ENCODE measurements around the gene LRRK2.
"Not testable (repeated sequence)": the region's sequence is repeated elsewhere in the genome, so short reads cannot be mapped to it uniquely, and the experiment has no call there.

Gene LRRK2

DNA sequence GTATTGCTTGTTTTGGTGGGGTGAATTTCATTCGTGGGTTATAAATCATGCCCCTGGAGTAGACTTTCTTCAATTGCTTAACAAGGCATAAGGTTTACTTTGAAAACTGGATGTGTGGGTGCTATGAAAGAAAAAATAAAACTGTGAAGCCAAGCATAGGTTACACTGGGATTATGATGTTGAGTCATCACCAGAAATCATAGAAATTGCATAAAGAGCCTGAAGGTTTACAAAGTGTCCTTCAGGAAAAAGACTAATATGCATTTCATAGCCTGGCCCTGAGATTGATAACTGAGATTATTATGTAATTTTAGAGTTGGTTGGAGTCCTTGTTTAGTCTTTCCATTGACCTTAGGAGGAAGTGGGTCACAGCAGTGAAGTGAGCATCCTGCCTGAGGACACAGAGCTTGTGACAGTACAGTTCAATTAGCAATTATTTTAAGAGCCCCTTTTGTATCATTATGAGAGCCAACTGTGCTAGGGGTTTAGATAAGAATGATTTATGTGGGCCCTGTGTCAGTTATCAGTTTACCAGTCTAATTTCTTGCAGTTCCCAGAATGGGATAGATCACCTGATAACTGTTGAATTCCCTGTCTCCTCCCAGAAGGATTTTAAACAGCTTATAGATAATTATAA is 13.6 kb downstream of the LRRK2 start:
- H3K27ac ChIP-seq (ENCODE audit: poor library complexity, severe bottlenecking), result no peak overlapping the region
- H3K4me3 ChIP-seq (ENCODE audit: severe bottlenecking), result no peak overlapping the region
- TF ChIP-seq, protein P1, sequence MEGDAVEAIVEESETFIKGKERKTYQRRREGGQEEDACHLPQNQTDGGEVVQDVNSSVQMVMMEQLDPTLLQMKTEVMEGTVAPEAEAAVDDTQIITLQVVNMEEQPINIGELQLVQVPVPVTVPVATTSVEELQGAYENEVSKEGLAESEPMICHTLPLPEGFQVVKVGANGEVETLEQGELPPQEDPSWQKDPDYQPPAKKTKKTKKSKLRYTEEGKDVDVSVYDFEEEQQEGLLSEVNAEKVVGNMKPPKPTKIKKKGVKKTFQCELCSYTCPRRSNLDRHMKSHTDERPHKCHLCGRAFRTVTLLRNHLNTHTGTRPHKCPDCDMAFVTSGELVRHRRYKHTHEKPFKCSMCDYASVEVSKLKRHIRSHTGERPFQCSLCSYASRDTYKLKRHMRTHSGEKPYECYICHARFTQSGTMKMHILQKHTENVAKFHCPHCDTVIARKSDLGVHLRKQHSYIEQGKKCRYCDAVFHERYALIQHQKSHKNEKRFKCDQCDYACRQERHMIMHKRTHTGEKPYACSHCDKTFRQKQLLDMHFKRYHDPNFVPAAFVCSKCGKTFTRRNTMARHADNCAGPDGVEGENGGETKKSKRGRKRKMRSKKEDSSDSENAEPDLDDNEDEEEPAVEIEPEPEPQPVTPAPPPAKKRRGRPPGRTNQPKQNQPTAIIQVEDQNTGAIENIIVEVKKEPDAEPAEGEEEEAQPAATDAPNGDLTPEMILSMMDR (IDR thresholded peaks at IDR 0.05; ENCODE audit: poor library complexity, severe bottlenecking), result no peak
- no peaks in the 10 kb centered on the region for H3K9me3 ChIP-seq (ENCODE audit: severe bottlenecking)
- ATAC-seq (ENCODE audit: low read depth), result no peak; the same call in 2 of the 3 replicates
- no peaks in the 10 kb centered on the region for H3K27me3 ChIP-seq (ENCODE audit: insufficient read depth, poor library complexity, severe bottlenecking)
- no peaks in the 10 kb centered on the region for H3K4me1 ChIP-seq (ENCODE audit: insufficient read depth, poor library complexity, severe bottlenecking)
- DNase-seq (ENCODE audit: low spot score), result no peak
- no peaks in the 10 kb centered on the region for H3K36me3 ChIP-seq (ENCODE audit: low read depth)

DNA sequence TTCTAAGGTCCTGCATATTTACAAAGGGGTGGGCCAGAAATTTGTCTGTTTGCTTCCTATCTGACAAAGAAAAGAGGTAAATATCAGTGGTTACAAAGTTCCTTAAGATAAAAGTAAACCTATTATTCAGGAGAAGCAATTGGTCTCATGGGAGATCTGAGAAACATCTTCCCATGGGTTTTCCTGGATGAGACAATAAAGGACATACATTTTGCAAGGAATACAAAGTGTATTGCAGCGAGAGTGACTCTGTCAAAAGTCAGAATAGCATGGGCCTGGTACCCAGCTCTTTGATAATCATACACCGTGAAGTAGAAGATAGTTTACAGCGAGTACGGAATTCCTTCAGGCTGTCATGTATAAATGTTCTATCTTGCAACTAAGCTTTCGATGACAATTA is 14.2 kb downstream of the LRRK2 start:
- no peaks in the 10 kb centered on the region for H3K36me3 ChIP-seq (ENCODE audit: low read depth)
- H3K27me3 ChIP-seq (ENCODE audit: insufficient read depth, poor library complexity, severe bottlenecking), result no peaks in the 10 kb centered on the region
- H3K27ac ChIP-seq (ENCODE audit: poor library complexity, severe bottlenecking), result no peak overlapping the region
- TF ChIP-seq, protein P1 (IDR thresholded peaks at IDR 0.05; ENCODE audit: poor library complexity, severe bottlenecking), result no peak
- H3K4me1 ChIP-seq (ENCODE audit: insufficient read depth, poor library complexity, severe bottlenecking), result no peaks in the 10 kb centered on the region
- ATAC-seq (ENCODE audit: low read depth) (no peak), DNase-seq (ENCODE audit: low spot score) (no peak)
- no peaks in the 10 kb centered on the region for H3K9me3 ChIP-seq (ENCODE audit: severe bottlenecking)
- no peak overlapping the region for H3K4me3 ChIP-seq (ENCODE audit: severe bottlenecking)

DNA sequence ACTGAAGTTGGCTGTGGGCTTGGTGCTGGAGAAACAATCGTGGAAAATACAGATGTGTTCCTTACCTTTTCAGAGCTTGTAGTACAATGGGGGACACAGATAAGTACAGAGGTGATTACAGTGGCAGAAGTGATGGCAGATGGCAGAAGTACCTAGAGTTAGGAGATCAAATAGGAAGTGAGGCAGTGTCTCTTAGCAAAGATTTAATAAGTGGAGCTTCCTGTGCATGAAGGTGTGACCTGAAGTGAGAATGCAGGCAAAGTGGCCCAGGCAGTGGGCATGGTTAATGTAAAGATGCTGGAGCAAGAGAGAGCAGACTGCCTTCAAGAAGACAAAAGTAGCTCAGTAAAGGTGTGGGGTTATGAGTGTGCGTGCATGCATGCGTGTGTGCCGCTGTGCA is 16.0 kb downstream of the LRRK2 start:
- H3K4me1 ChIP-seq (ENCODE audit: insufficient read depth, poor library complexity, severe bottlenecking), result no peaks in the 10 kb centered on the region
- H3K27me3 ChIP-seq (ENCODE audit: insufficient read depth, poor library complexity, severe bottlenecking), result no peaks in the 10 kb centered on the region
- no peaks in the 10 kb centered on the region for H3K9me3 ChIP-seq (ENCODE audit: severe bottlenecking)
- no peak for DNase-seq (ENCODE audit: low spot score)
- ATAC-seq (ENCODE audit: low read depth), result no peak
- H3K36me3 ChIP-seq (ENCODE audit: low read depth), result no peaks in the 10 kb centered on the region
- no peak overlapping the region for H3K4me3 ChIP-seq (ENCODE audit: severe bottlenecking)
- no peak overlapping the region for H3K27ac ChIP-seq (ENCODE audit: poor library complexity, severe bottlenecking)
- TF ChIP-seq, protein P1 (IDR thresholded peaks at IDR 0.05; ENCODE audit: poor library complexity, severe bottlenecking), result no peak

DNA sequence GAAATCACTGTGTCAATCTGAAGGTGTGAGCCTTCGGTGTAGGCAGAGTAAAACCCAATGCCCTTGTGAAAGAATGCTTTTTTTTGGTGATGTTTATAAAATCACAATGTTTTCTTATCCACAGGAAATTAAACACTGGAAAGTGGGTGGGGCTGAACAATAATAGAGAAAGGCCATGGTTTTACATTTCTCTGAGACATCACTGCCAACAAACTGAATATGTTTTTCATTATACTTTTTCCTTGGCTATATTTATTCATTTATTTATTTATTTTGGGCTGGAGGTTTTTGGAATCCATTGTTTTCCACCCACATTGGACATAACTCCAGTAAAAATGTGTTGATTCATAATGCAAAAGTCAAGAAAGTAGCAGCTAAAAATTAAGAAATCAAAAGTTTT is 16.9 kb downstream of the LRRK2 start:
- DNase-seq (ENCODE audit: low spot score), result no peak
- no peaks in the 10 kb centered on the region for H3K36me3 ChIP-seq (ENCODE audit: low read depth)
- no peaks in the 10 kb centered on the region for H3K4me1 ChIP-seq (ENCODE audit: insufficient read depth, poor library complexity, severe bottlenecking)

DNA sequence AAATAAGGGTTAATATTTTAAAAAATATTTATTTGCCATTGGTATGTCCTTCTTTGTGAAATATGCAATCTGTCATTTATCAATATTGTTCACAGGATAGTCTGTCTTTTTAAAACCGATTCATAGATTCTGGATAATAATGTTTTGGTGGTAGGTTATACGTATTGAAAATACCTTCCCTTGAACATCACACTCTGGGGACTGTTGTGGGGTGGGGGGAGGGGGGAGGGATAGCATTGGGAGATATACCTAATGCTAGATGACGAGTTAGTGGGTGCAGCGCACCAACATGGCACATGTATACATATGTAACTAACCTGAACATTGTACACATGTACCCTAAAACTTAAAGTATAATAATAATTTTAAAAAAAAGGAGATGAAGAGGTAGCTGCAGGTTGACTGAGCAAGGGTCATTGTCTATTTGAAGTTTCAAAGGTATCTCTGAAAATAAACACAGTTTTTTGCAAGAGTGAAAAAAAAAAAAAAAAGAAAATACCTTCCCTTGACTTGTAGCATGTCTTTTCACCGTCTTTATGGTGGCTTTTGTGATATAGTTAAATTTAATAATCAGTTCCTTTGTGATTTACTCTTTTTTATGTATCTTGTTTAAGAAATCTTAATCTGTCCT is 19.8 kb downstream of the LRRK2 start:
- not testable (repeated sequence) for H3K4me3 ChIP-seq (ENCODE audit: severe bottlenecking); H3K27ac ChIP-seq (ENCODE audit: poor library complexity, severe bottlenecking); ATAC-seq (ENCODE audit: low read depth); H3K36me3 ChIP-seq (ENCODE audit: low read depth); H3K27me3 ChIP-seq (ENCODE audit: insufficient read depth, poor library complexity, severe bottlenecking); H3K9me3 ChIP-seq (ENCODE audit: severe bottlenecking); DNase-seq (ENCODE audit: low spot score); H3K4me1 ChIP-seq (ENCODE audit: insufficient read depth, poor library complexity, severe bottlenecking)

More for the DNA sequence above, 16.9 kb downstream of the LRRK2 start:
- Histone ChIP-seq H3K9me3 (ENCODE audit: severe bottlenecking) (no peaks in the 10 kb centered on the region), H3K4me3 (ENCODE audit: severe bottlenecking) (no peak overlapping the region), H3K27ac (ENCODE audit: poor library complexity, severe bottlenecking) (no peak overlapping the region), H3K27me3 (ENCODE audit: insufficient read depth, poor library complexity, severe bottlenecking) (no peaks in the 10 kb centered on the region)
- TF ChIP-seq, protein P1 (IDR thresholded peaks at IDR 0.05; ENCODE audit: poor library complexity, severe bottlenecking), result no peak
- ATAC-seq (ENCODE audit: low read depth), result no peak
